ENCODE measurements around the gene SELP. TPM values are rescaled to one million over a fixed set of nuclear protein-coding genes. Genes with fewer than 3 reads are reported as not detected.

Gene SELP
- total and polyA plus RNA-seq, 4 donors = 9.3 to 13.0 (median 11.7) TPM

DNA sequence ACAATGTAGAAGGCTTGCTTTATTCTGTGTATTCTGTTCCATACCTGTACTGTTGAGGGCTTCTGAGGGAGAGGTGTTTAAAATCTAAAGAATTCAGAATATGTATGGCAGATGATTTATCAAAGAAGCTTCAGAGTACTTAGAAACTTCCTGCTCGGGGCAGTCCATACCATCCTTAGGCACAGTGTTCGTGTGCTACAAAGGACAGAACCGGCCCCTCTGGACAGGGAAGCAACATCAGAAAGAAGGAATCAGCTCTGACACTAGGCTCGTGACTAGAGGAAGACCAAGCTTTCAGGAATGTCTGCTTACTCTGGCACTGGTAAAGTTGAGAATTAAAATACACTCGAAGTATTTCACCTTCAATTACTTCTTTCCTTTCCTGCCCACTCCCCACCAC is 14.1 kb downstream of the SELP start:
- 67 to 69% methylated on average over 5 of the region's 5 CpGs for WGBS, 2 donors
- no peaks in the 10 kb centered on the region for H3K27me3 ChIP-seq (ENCODE audit: control insufficient read depth in 3 of 3, insufficient read depth in 3 of 3, low read length in 2 of 3)
- ATAC-seq (ENCODE audit: insufficient read depth, low FRiP score) (no peak), DNase-seq (no peak)
- H3K4me3 ChIP-seq = no peak overlapping the region
- H3K36me3 ChIP-seq (ENCODE audit: control insufficient read depth in 4 of 4, insufficient read depth in 4 of 4, low read length in 4 of 4) = no peaks in the 10 kb centered on the region
- H3K9me3 ChIP-seq (ENCODE audit: control insufficient read depth in 4 of 4, insufficient read depth in 3 of 4, low read length in 3 of 4) = no peaks in the 10 kb centered on the region
- H3K4me1 ChIP-seq (ENCODE audit: control insufficient read depth in 5 of 5, insufficient read depth in 5 of 5, low read length in 5 of 5) = peaks cover 0 to 2% (median 0%) of the 10 kb centered on the region in 5 donors
- no peak overlapping the region for H3K9ac ChIP-seq (ENCODE audit: insufficient read depth in 1 of 2, low read length in 2 of 2)
- TF ChIP-seq CTCF (IDR thresholded peaks at IDR 0.05; ENCODE audit: control extremely low read depth, extremely low read depth) = no peak
- H3K27ac ChIP-seq (ENCODE audit: low read depth in 1 of 2, low read length in 1 of 2) = no peak overlapping the region

DNA sequence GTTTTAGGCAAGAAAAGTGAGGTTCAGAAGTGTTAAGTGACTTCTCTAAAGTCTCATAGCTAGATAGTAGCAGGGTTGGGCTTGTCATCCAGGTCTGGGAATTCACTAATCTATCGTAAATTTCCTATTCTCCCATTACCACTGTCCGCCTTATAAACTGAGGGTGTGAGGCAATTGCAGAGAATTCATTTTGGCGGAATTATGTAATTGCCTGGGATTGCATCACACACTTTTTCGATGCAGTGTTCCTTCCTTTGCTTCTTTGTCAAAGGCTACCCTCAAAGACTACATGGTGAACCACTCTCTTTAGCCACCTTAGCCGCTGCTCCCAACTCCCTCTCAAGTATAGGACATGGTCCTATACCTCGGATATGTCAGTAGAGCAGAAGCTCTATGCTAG is 19.1 kb downstream of the SELP start:
- TF ChIP-seq CTCF (IDR thresholded peaks at IDR 0.05; ENCODE audit: control extremely low read depth, extremely low read depth) = no peak
- no peak overlapping the region for H3K27ac ChIP-seq (ENCODE audit: low read depth in 1 of 2, low read length in 1 of 2)
- H3K9ac ChIP-seq (ENCODE audit: insufficient read depth in 1 of 2, low read length in 2 of 2) = no peak overlapping the region
- H3K4me3 ChIP-seq = no peak overlapping the region
- H3K4me1 ChIP-seq (ENCODE audit: control insufficient read depth in 5 of 5, insufficient read depth in 5 of 5, low read length in 5 of 5) = peaks cover 0 to 2% (median 0%) of the 10 kb centered on the region in 5 donors
- WGBS, 2 donors = 51 to 65% methylated on average over 6 of the region's 6 CpGs
- H3K36me3 ChIP-seq (ENCODE audit: control insufficient read depth in 4 of 4, insufficient read depth in 4 of 4, low read length in 4 of 4) = no peaks in the 10 kb centered on the region
- no peaks in the 10 kb centered on the region for H3K9me3 ChIP-seq (ENCODE audit: control insufficient read depth in 4 of 4, insufficient read depth in 3 of 4, low read length in 3 of 4)
- H3K27me3 ChIP-seq (ENCODE audit: control insufficient read depth in 3 of 3, insufficient read depth in 3 of 3, low read length in 2 of 3) = peaks cover 0 to 3% (median 0%) of the 10 kb centered on the region in 3 donors
- ATAC-seq (ENCODE audit: insufficient read depth, low FRiP score) = no peak
- DNase-seq = no peak

- H3K36me3 ChIP-seq (ENCODE audit: control insufficient read depth in 4 of 4, insufficient read depth in 4 of 4, low read length in 4 of 4) = no peaks in the 10 kb centered on the region
- DNase-seq (peak in 2 of 3 donors; percentile 21 to 39), ATAC-seq (ENCODE audit: insufficient read depth, low FRiP score) (no peak)
- H3K27ac ChIP-seq (ENCODE audit: low read depth in 1 of 2, low read length in 1 of 2) = no peak overlapping the region
- no peak overlapping the region for H3K4me3 ChIP-seq
- TF ChIP-seq CTCF (IDR thresholded peaks at IDR 0.05; ENCODE audit: control extremely low read depth, extremely low read depth) = no peak
- H3K27me3 ChIP-seq (ENCODE audit: control insufficient read depth in 3 of 3, insufficient read depth in 3 of 3, low read length in 2 of 3) = peaks cover 0 to 3% (median 0%) of the 10 kb centered on the region in 3 donors
- WGBS, 2 donors = 43 to 54% methylated on average over 1 of the region's 1 CpG
- H3K9ac ChIP-seq (ENCODE audit: insufficient read depth in 1 of 2, low read length in 2 of 2) = no peak overlapping the region
- no peaks in the 10 kb centered on the region for H3K9me3 ChIP-seq (ENCODE audit: control insufficient read depth in 4 of 4, insufficient read depth in 3 of 4, low read length in 3 of 4)
- H3K4me1 ChIP-seq (ENCODE audit: control insufficient read depth in 5 of 5, insufficient read depth in 5 of 5, low read length in 5 of 5) = peaks cover 0 to 2% (median 0%) of the 10 kb centered on the region in 5 donors
Observed at GRCh38 chr1:169610108-169610507, 19.8 kb downstream of the SELP start.

DNA sequence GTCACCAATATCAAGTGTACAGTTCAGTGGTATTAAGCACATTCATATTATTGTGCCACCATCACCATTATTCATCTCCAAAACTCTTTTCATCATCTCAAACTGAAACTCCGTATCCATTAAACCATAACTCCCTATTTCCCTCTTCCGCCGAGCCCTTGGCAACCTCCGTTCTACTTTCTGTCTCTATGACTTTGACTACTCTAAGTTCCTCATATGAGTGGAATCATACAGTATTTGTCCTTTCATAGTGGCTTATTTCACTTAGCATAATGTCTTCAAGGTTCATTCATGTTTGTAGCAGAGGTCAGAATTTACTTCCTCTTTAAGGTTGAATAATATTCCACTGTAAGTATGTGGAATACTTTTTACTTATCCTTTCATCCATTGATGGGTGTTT is 21.7 kb downstream of the SELP start:
- ATAC-seq (ENCODE audit: insufficient read depth, low FRiP score) = no peak
- Histone ChIP-seq H3K27ac (ENCODE audit: low read depth in 1 of 2, low read length in 1 of 2) (no peak overlapping the region), H3K4me1 (ENCODE audit: control insufficient read depth in 5 of 5, insufficient read depth in 5 of 5, low read length in 5 of 5) (peaks cover 0 to 2% (median 0%) of the 10 kb centered on the region in 5 donors), H3K4me3 (no peak overlapping the region), H3K36me3 (ENCODE audit: control insufficient read depth in 4 of 4, insufficient read depth in 4 of 4, low read length in 4 of 4) (no peaks in the 10 kb centered on the region), H3K9ac (ENCODE audit: insufficient read depth in 1 of 2, low read length in 2 of 2) (no peak overlapping the region), H3K27me3 (ENCODE audit: control insufficient read depth in 3 of 3, insufficient read depth in 3 of 3, low read length in 2 of 3) (peaks cover 0 to 3% (median 0%) of the 10 kb centered on the region in 3 donors), H3K9me3 (ENCODE audit: control insufficient read depth in 4 of 4, insufficient read depth in 3 of 4, low read length in 3 of 4) (no peaks in the 10 kb centered on the region)
- no peak for DNase-seq
- 78 to 81% methylated on average over 4 of the region's 4 CpGs for WGBS, 2 donors
- no peak for TF ChIP-seq CTCF (IDR thresholded peaks at IDR 0.05; ENCODE audit: control extremely low read depth, extremely low read depth)

Measured in lung (tissue), 12 donors.